ENCODE measurements around the gene RAD17.
A peak's percentile ranks its signal among the peaks of the same experiment; 100 is the strongest.

RAD17 gene

DNA sequence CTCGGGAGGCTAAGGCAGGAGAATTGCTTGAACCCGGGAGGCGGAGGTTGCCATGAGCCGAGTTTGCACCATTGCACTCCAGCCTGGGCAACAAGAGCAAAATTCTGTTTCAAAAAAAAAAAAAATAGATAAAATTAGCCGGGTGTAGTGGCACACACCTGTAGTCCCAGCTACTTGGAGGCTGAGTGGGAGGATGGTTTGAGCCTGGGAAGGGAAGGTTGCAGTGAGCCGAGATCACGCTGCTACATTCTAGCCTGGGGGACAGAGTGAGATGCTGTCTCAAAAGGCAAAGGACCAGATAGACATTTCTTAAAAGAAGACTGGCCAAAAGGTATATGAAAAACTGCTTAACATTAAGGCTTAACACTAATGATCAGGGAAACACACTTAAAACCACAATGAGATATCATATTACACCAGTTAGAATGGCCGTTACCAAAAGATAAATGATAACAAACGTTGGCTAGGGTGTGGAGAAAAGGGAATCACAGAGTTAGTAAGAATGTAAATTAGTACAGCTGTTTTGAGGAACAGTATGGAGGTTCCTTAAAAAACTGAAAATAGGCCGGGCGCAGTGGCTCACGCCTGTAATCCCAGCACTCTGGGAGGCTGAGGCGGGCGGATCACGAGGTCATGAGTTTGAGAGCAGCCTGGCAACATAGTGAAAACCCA lies 35.2 kb downstream of the RAD17 start:
- TF ChIP-seq, protein P1, sequence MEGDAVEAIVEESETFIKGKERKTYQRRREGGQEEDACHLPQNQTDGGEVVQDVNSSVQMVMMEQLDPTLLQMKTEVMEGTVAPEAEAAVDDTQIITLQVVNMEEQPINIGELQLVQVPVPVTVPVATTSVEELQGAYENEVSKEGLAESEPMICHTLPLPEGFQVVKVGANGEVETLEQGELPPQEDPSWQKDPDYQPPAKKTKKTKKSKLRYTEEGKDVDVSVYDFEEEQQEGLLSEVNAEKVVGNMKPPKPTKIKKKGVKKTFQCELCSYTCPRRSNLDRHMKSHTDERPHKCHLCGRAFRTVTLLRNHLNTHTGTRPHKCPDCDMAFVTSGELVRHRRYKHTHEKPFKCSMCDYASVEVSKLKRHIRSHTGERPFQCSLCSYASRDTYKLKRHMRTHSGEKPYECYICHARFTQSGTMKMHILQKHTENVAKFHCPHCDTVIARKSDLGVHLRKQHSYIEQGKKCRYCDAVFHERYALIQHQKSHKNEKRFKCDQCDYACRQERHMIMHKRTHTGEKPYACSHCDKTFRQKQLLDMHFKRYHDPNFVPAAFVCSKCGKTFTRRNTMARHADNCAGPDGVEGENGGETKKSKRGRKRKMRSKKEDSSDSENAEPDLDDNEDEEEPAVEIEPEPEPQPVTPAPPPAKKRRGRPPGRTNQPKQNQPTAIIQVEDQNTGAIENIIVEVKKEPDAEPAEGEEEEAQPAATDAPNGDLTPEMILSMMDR (IDR thresholded peaks at IDR 0.05; ENCODE audit: insufficient read depth, low read depth, low read length, missing control alignments), result no peak
- no peak for DNase-seq (ENCODE audit: low read depth)
- no peak overlapping the region for H3K4me3 ChIP-seq (ENCODE audit: low read length)

DNA sequence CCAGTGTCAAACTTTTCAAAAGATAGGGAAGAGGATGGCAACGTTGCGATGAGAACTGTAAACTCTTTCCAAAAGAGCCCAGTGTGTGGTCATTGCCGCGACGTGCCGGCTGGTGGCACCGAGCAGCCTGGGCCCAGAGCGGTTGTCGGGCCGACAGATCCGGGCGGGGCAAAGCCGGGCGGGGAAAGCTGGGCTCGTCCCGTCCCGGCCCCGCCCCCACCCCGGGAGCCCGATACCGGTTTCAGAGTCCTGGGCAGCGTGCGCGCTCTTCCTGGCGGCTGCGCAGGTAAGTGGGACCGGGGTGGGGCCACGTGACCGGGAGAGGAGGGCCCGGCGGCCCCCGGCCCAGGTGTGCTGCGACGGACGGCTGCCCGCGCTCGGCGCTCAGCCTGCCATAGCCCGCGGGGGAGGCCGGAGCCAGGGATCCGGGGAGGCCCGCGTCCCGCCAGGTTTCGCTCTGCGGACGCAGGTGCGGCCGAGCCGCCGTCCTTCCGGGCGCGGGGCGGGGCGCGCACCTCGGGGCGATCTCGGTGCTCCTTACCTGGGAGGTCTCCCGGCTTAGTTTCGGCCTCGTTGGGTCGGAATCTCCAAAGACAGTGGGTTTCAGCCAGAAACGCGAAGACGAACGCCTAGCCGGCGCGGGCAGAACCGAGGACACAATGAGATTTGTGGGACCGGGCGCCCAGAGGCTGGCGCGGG lies 45.4 kb downstream of the RAD17 start, which contains the start of gene MARVELD2:
TSS of gene MARVELD2 (plus strand) at position 232 of the 699 bp plus-strand sequence. CDS start 4,270 bp downstream, outside the sequence.
- DNase-seq (ENCODE audit: low read depth), result peak; percentile 94
- peak within 1 kb of the TSS; percentile 82 for H3K4me3 ChIP-seq (ENCODE audit: low read length)

DNA sequence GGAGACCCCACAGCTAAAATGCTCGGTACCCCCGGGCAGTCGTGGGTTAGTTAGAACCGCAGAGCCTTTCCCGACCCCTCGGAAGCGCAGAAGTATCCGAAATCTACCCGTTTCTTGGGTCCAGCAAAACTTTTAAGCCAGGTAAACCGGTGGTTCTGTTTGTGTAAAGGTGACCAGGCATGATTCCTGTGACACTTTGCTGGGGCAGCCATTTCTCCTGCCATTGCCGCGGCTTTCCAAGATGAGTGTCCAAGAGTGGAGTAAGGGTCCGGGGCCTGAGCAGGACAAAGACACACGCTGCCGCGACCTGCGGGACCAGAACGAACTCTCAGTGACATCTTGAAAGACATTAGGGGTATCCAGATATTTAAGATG lies 46.0 kb downstream of the RAD17 start:
- TF ChIP-seq, protein P1 (IDR thresholded peaks at IDR 0.05; ENCODE audit: insufficient read depth, low read depth, low read length, missing control alignments), result no peak
- peak; percentile 42 for DNase-seq (ENCODE audit: low read depth)
- peak overlapping the region; percentile 82 for H3K4me3 ChIP-seq (ENCODE audit: low read length)

More for the DNA sequence above, 45.4 kb downstream of the RAD17 start, which contains the start of gene MARVELD2:
- TF ChIP-seq, protein P1 (IDR thresholded peaks at IDR 0.05; ENCODE audit: insufficient read depth, low read depth, low read length, missing control alignments), result peak; percentile 53

DNA sequence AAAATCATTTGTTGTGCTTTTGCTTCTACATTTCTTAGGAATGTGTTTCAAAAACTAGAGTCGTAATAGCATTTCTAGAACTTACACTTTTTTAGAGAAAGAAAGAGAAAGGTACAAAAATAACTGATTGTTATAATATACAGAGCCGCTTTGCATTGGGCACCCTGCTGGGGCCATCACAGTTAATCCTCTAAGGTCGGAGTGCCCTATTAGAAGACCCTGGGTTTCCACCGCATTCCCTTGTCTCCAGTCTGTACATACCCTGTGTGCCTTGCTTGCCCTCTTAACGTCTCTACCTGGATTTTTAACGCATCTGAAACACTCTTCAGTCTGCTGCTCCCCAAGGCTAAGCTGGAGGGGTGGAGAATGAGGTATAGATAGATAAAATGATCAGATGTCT lies 46.6 kb downstream of the RAD17 start:
- H3K4me3 ChIP-seq (ENCODE audit: low read length), result peak overlapping the region; percentile 82
- TF ChIP-seq, protein P1 (IDR thresholded peaks at IDR 0.05; ENCODE audit: insufficient read depth, low read depth, low read length, missing control alignments), result no peak
- peak; percentile 20 for DNase-seq (ENCODE audit: low read depth)

DNA sequence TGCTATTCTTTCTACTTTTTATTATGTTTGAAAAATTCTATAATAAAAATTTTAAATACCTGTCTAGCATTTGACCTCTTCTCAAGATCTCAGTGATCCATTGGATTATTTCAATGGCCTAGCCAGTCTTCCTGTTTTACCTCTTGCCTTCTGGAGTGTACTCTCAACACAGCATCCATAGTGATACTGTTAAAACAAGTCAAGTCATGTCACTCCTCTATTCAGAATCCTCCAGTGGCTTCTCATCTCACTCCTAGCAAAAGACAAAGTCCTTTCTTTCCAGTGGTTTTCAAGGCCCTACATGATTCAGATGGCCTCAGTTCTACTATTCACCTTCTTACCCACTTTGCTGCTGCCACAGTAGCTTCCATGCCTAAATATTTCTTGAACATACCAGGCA lies 47.1 kb downstream of the RAD17 start:
- peak overlapping the region; percentile 82 for H3K4me3 ChIP-seq (ENCODE audit: low read length)
- TF ChIP-seq, protein P1 (IDR thresholded peaks at IDR 0.05; ENCODE audit: insufficient read depth, low read depth, low read length, missing control alignments), result no peak
- DNase-seq (ENCODE audit: low read depth), result peak; percentile 64

DNA sequence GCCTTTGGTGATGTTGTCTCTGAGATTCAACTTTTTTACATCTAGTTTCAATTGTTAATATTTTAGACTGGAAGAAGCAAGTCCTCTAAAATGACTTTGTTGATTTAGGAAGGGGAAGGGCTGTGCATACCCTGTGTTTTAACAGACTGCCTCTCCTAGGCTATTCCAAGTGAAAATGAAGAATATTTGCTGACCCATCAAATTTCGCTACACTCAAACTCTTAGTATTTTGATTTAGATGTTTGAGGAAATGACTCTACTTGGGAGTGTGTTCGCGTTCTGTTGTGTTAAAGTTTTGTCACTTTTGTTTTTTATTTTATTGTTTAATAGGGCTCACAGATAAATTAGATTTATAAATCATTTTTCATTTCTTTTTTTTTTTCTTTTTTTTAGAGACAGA lies 48.9 kb downstream of the RAD17 start:
- TF ChIP-seq, protein P1 (IDR thresholded peaks at IDR 0.05; ENCODE audit: insufficient read depth, low read depth, low read length, missing control alignments), result no peak

More for the DNA sequence above, 48.9 kb downstream of the RAD17 start:
- no peak overlapping the region for H3K4me3 ChIP-seq (ENCODE audit: low read length)
- no peak for DNase-seq (ENCODE audit: low read depth)

Data from epithelial cell of esophagus (primary cell).